Endodermal cell (in vitro differentiated cells): ENCODE measurements around the gene PRRX2. TPM values are rescaled to one million over a fixed set of nuclear protein-coding genes. Genes with fewer than 3 reads are reported as not detected.

Source experiments
- DNase-seq: peaks from one replicate; pipeline ENCODE4 v3.0.0-alpha.2; 2017
- H3K27ac ChIP-seq: 2 replicates; pipeline ENCODE4 v1.5.1; 2013; ENCODE audit warnings: mild to moderate bottlenecking, low read depth, low read length, moderate library complexity
- H3K27me3 ChIP-seq: 2 replicates; pipeline ENCODE4 v1.6.1; 2013; ENCODE audit warnings: mild to moderate bottlenecking, low read length, moderate library complexity; ENCODE audit not compliant: insufficient read depth, control insufficient read depth, poor library complexity, severe bottlenecking
- H3K36me3 ChIP-seq: 2 replicates; pipeline ENCODE4 v1.7.0; 2013; ENCODE audit warnings: mild to moderate bottlenecking, low read length, moderate library complexity; ENCODE audit not compliant: control insufficient read depth, insufficient read depth
- H3K4me1 ChIP-seq: one replicate; pipeline ENCODE4 v1.7.0; 2013; ENCODE audit warnings: low read length; ENCODE audit not compliant: control insufficient read depth, insufficient read depth
- H3K4me3 ChIP-seq: 2 replicates; pipeline ENCODE4 v1.5.1; 2013; ENCODE audit warnings: mild to moderate bottlenecking, low read length, moderate library complexity
- H3K9ac ChIP-seq: 2 replicates; pipeline ENCODE4 v1.6.1; 2013; ENCODE audit warnings: mild to moderate bottlenecking, low read length, moderate library complexity; ENCODE audit not compliant: poor library complexity, severe bottlenecking; ENCODE audit errors: extremely low read depth
- H3K9me3 ChIP-seq: 2 replicates; pipeline ENCODE4 v1.6.1; 2013; ENCODE audit warnings: mild to moderate bottlenecking, low read length, moderate library complexity; ENCODE audit not compliant: control insufficient read depth
- H3K27ac Mint-ChIP-seq: 2 replicates; pipeline ENCODE4 v1.8.0; 2020; ENCODE audit warnings: mixed read lengths
- H3K27me3 Mint-ChIP-seq: 2 replicates; pipeline ENCODE4 v1.8.0; 2021; ENCODE audit warnings: mild to moderate bottlenecking, mixed read lengths; ENCODE audit not compliant: insufficient read depth
- H3K36me3 Mint-ChIP-seq: 2 replicates; pipeline ENCODE4 v1.8.0; 2020; ENCODE audit warnings: low read depth, mixed read lengths
- H3K4me1 Mint-ChIP-seq: 2 replicates; pipeline ENCODE4 v1.8.0; 2020; ENCODE audit warnings: mixed read lengths
- H3K4me3 Mint-ChIP-seq: 2 replicates; pipeline ENCODE4 v1.8.0; 2020; ENCODE audit warnings: mild to moderate bottlenecking, moderate library complexity, mixed read lengths
- H3K9me3 Mint-ChIP-seq: 2 replicates; pipeline ENCODE4 v1.8.0; 2020; ENCODE audit warnings: mild to moderate bottlenecking, mixed read lengths
- WGBS, 2 experiments: methylation state at CpG; one replicate each; pipeline versions ENCODE4 v1.1.5 to v1.1.7; 2013; ENCODE audit warnings: missing lambda C conversion rate in 2 of 2, mixed read lengths in 1 of 2; ENCODE audit not compliant: insufficient coverage in 1 of 2, insufficient read length in 1 of 2; 5-methylcytosine and 5-hydroxymethylcytosine counted together
- total RNA-seq, 2 donors: library from RNA; stranded (reverse); fragmentation: NEBNext Ultra II Directional in 1 of 2; extraction: Animal tissue kit (Norgen Biotek cat#: 25700) in 1 of 2; gene quantifications; 2 replicates in 1 of 2; 3 replicates in 1 of 2; pipeline ENCODE4 v1.2.1, GENCODE V29; 2021
- TF ChIP-seq, protein P1 (sequence below): fragments of 200-600 bp; sonication (generic); conservative IDR thresholded peaks from 2 replicates; pipeline ENCODE4 v1.5.0; 2021; ENCODE audit warnings: antibody characterized with exemption, mild to moderate bottlenecking

The PRRX2 gene
- total RNA-seq, 2 donors from 2014 or later = 1.0 to 3.8 TPM

DNA sequence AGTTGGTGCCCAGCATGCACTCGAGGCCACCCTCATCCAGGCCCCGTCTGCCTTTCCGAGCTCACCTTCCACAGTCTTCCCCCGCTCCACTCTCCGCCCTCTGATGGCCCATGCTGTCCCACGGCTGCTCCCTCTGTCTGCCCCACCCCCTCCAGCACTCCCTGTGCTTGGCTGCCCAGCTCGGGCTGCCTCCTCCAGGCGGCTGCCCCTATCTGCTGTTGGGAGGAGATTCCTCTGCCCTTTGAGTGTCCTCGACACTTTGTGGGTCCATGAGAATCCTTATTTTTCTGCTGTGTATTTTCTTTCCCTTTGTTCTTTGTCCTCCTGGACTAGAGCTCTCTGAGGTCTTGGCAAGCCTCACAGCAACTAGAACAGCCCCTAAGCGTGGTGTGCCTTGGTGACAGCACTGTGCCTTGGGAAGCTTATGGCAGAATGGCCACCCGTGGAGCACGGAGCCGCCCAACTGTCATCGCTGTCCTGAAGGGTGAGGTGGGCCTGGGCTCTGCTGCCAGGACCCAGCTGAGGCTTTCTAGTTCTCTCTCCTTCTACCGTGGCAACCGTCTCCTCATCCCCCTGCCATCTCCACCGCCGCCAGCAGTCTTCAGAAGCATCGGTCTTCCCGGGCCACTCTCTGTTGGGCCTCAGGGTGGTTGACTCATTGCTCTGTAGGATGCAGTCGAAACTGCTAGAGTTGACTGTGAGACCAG is 34.3 kb upstream of the PRRX2 start:
- TF ChIP-seq, protein P1, sequence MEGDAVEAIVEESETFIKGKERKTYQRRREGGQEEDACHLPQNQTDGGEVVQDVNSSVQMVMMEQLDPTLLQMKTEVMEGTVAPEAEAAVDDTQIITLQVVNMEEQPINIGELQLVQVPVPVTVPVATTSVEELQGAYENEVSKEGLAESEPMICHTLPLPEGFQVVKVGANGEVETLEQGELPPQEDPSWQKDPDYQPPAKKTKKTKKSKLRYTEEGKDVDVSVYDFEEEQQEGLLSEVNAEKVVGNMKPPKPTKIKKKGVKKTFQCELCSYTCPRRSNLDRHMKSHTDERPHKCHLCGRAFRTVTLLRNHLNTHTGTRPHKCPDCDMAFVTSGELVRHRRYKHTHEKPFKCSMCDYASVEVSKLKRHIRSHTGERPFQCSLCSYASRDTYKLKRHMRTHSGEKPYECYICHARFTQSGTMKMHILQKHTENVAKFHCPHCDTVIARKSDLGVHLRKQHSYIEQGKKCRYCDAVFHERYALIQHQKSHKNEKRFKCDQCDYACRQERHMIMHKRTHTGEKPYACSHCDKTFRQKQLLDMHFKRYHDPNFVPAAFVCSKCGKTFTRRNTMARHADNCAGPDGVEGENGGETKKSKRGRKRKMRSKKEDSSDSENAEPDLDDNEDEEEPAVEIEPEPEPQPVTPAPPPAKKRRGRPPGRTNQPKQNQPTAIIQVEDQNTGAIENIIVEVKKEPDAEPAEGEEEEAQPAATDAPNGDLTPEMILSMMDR = no peak
- Mint-ChIP-seq H3K27me3 (no peaks in the 10 kb centered on the region), H3K36me3 (peaks cover 31% of the 10 kb centered on the region), H3K4me3 (no peak overlapping the region), H3K4me1 (peaks cover 18% of the 10 kb centered on the region), H3K9me3 (no peaks in the 10 kb centered on the region), H3K27ac (peak overlapping the region; percentile 55)
- DNase-seq = no peak
- H3K27me3 ChIP-seq = no peaks in the 10 kb centered on the region
- H3K9me3 ChIP-seq = no peaks in the 10 kb centered on the region
- H3K27ac ChIP-seq = peak overlapping the region; percentile 44
- 85 to 88% methylated on average over 14 to 21 of the region's 21 CpGs for WGBS, 2 experiments
- H3K4me1 ChIP-seq = no peaks in the 10 kb centered on the region
- no peak overlapping the region for H3K4me3 ChIP-seq
- H3K36me3 ChIP-seq = peaks cover 48% of the 10 kb centered on the region
- no peak overlapping the region for H3K9ac ChIP-seq

DNA sequence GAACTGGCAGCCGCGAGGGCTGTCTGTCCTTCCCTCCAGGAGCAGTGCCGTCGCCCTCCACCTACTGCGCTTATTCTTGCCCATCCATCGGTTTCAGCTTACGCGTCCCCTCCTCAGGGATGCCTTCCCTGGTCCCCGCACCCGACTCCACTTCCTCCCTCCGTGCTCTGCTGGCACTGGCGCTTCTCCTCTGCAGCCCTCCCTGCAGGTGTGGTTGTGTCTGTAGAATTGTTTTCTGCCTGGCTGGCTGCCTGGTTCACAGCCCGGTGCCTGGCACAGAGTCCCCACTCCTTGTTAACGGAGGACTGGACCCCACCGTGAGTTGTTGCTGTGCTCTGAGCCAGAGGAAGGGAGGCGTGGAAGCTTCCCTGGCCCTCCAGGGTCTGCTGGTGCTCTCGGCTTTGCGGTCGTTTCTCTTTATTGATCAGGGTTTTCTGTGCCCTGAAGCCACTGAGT is 33.7 kb upstream of the PRRX2 start:
- no peak for DNase-seq
- Histone ChIP-seq H3K4me3 (no peak overlapping the region), H3K4me1 (no peaks in the 10 kb centered on the region), H3K27me3 (no peaks in the 10 kb centered on the region), H3K27ac (no peak overlapping the region), H3K9me3 (no peaks in the 10 kb centered on the region), H3K36me3 (peaks cover 48% of the 10 kb centered on the region), H3K9ac (no peak overlapping the region)
- Mint-ChIP-seq H3K9me3 (no peaks in the 10 kb centered on the region), H3K4me3 (no peak overlapping the region), H3K36me3 (peaks cover 31% of the 10 kb centered on the region), H3K27ac (peak overlapping the region; percentile 46), H3K27me3 (no peaks in the 10 kb centered on the region), H3K4me1 (peaks cover 17% of the 10 kb centered on the region)
- TF ChIP-seq, protein P1 = no peak
- 88 to 97% methylated on average over 17 to 19 of the region's 19 CpGs for WGBS, 2 experiments

DNA sequence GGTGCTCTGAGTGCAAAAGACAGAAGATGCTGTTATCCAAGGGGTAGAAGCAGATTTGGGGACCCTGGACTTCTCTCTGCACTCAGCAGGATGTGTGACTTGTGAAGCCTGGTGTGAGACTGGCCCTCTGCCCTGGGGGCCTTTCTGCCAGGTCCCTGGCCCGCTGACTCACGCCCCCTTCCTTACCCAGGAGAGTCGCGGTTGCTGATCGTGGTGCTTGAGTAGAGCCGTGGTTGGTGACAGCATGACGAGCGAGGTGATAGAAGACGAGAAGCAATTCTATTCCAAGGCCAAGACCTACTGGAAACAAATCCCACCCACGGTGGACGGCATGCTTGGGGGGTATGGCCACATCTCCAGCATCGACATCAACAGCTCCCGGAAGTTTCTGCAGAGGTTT is 33.0 kb upstream of the PRRX2 start:
- no peak overlapping the region for H3K4me3 Mint-ChIP-seq
- H3K9me3 Mint-ChIP-seq = no peaks in the 10 kb centered on the region
- no peaks in the 10 kb centered on the region for H3K27me3 Mint-ChIP-seq
- Histone ChIP-seq H3K27me3 (no peaks in the 10 kb centered on the region), H3K4me3 (no peak overlapping the region), H3K9ac (no peak overlapping the region), H3K36me3 (peaks cover 51% of the 10 kb centered on the region), H3K4me1 (no peaks in the 10 kb centered on the region), H3K9me3 (no peaks in the 10 kb centered on the region), H3K27ac (no peak overlapping the region)
- 93 to 96% methylated on average over 13 of the region's 13 CpGs for WGBS, 2 experiments
- H3K36me3 Mint-ChIP-seq = peaks cover 32% of the 10 kb centered on the region
- H3K4me1 Mint-ChIP-seq = peaks cover 10% of the 10 kb centered on the region
- peak overlapping the region; percentile 35 for H3K27ac Mint-ChIP-seq
- TF ChIP-seq, protein P1 = no peak
- no peak for DNase-seq
